GM19043 (cell line): ENCODE results near the gene CA11.

Source experiments
- ATAC-seq: cut with Tn5 transposase; IDR thresholded peaks from one replicate; pipeline ENCODE4 v1.9.1; 2021; ENCODE audit warnings: low read depth; ENCODE audit not compliant: unreplicated experiment

The CA11 gene

DNA sequence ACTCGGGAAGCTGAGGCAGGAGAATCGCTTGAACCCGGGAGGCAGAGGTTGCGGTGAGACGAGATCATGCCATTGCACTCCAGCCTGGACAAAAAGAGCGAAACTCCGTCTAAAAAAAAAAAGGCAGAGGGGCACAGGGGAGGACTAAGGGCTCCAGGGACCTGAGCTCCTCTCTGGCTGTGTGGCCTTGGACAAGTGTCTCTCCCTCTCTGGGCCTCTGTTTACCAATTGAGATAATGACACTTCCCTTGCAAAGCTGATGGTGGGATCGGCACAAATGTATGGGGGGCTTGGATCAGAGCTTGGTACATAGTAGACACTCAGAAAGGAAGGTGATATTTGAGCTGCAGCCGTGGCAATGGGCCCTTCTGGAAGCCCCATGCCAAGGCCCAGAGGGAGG lies 50.8 kb downstream of the CA11 start:
- ATAC-seq = no peak

GRCh38 chr19:48591021-48591420 lies 55.0 kb downstream of the CA11 start:
- no peak for ATAC-seq

DNA sequence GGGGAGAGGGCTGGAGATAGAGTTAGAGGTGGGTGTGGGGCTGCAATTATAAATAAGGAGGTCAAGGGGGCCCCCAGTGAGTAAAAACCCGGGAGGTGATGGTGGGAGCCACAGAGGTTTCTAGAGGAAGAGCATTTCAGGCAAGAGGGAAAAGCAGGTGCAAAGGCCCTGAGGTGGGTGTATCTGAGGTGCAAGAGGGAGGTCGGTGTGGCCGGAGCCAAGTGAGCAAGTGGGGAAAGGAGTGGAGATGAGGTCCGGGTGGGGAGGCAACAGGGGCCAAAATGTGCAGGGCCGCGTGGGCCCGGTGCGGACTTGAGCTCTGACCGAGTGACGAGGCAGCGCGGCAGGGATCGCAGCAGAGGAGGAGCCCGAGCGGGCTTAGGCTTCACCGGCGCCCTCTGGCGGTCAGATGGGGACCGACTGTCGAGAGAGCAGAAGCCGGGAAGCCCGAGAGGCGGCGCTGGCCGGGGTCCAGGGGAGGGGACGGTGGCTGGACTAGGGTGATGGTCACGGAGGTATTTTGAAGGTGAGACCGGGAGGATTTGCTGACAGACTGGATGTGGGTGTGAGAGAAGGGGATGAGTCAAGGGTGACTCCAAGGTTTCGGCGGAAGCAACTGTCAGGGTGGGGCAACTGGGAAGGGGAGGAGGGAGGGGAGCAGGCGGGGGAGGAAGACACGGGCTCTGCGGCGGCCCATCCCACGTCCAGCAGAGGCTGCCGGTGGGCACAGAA lies 57.2 kb downstream of the CA11 start:
- ATAC-seq = no peak
